GM12878 (cell line): Measurements from ENCODE around the gene TBC1D8. TPM values are rescaled to one million over a fixed set of nuclear protein-coding genes. Genes with fewer than 3 reads are reported as not detected.

Experiments
- ATAC-seq: fragments of 200-7000 bp; cut with Tn5 transposase; 3 replicates; pipeline ENCODE4 v1.9.1; 2020; ENCODE audit warnings: mild to moderate bottlenecking, moderate library complexity
- BruUV-seq: library from RNA; stranded (reverse); fragments of 400-500 nt; replicated peaks from 2 replicates; lab custom pipeline; 2021; lab: Mats Ljungman, UMichigan
- CTCF ChIA-PET: fragments of 300-600 bp; sonication (Branson Sonifier 250); formaldehyde crosslinking; extraction: SDS; loops from one replicate; lab custom pipeline; 2021; ENCODE audit warnings: inconsistent platforms; lab: Yijun Ruan, JAX
- POLR2A ChIA-PET: fragments of 350-600 bp; formaldehyde crosslinking; extraction: SDS; loops from one replicate; lab custom pipeline; 2021; ENCODE audit warnings: inconsistent platforms; lab: Charles Lee
- RAD21 ChIA-PET: fragments of 300-600 bp; sonication (Branson Sonifier 250); formaldehyde crosslinking; loops from one replicate; lab custom pipeline; 2023; ENCODE audit warnings: antibody characterized with exemption; ENCODE audit not compliant: unreplicated experiment; lab: Charles Lee
- SMC1A ChIA-PET: fragments of 300-600 bp; sonication (Branson Sonifier 250); formaldehyde crosslinking; loops from one replicate; lab custom pipeline; 2023; ENCODE audit not compliant: unreplicated experiment, uncharacterized antibody; lab: Charles Lee
- DNase-seq: peaks from one replicate; pipeline ENCODE4 v3.0.0-alpha.2; 2011; ENCODE audit warnings: low read depth, low spot score
- FAIRE-seq: peaks from 3 replicates; lab custom pipeline; 2011; peaks lifted over from hg19 to GRCh38; lab: Jason Lieb, UNC
- H2AFZ ChIP-seq: 2 replicates; pipeline ENCODE4 v1.6.0; 2011; ENCODE audit warnings: low read depth, low read length, control low read depth; ENCODE audit not compliant: control insufficient read depth
- H3K27ac ChIP-seq: 2 replicates; pipeline ENCODE4 v1.5.1; 2011; ENCODE audit warnings: control low read depth; ENCODE audit not compliant: control insufficient read depth, insufficient read depth
- H3K27me3 ChIP-seq, 2 experiments: replicated peaks in 1 of 2; 2 replicates each; pipeline versions ENCODE4 v1.6.0 to v1.6.1; 2011; ENCODE audit warnings: low read length in 1 of 2; ENCODE audit not compliant: control insufficient read depth in 2 of 2, insufficient read depth in 2 of 2
- H3K36me3 ChIP-seq, 2 experiments: 2 replicates each; pipeline ENCODE4 v1.5.1; 2011; ENCODE audit warnings: low read length in 1 of 2; ENCODE audit not compliant: control insufficient read depth in 2 of 2, insufficient read depth in 2 of 2
- H3K4me1 ChIP-seq: 2 replicates; pipeline ENCODE4 v1.6.1; 2011; ENCODE audit warnings: mild to moderate bottlenecking, low read length, moderate library complexity, mixed read lengths; ENCODE audit not compliant: control insufficient read depth, insufficient read depth
- H3K4me2 ChIP-seq: 2 replicates; pipeline ENCODE4 v1.6.0; 2011; ENCODE audit warnings: control low read depth; ENCODE audit not compliant: control insufficient read depth, insufficient read depth
- H3K4me3 ChIP-seq: fragments of 200-600 bp; sonication (generic); 2 replicates; pipeline ENCODE4 v1.5.1; 2016
- H3K79me2 ChIP-seq: 2 replicates; pipeline ENCODE4 v1.6.0; 2011; ENCODE audit warnings: low read length; ENCODE audit not compliant: control insufficient read depth, insufficient read depth
- H3K9ac ChIP-seq: 2 replicates; pipeline ENCODE4 v1.8.0; 2011; ENCODE audit warnings: low read length, control low read depth, mixed read lengths; ENCODE audit not compliant: control insufficient read depth, insufficient read depth
- H3K9me3 ChIP-seq: replicated peaks from 3 replicates; pipeline ENCODE4 v1.5.1; 2011; ENCODE audit warnings: mild to moderate bottlenecking, low read length; ENCODE audit not compliant: control insufficient read depth, insufficient read depth
- H4K20me1 ChIP-seq: 2 replicates; pipeline ENCODE4 v1.6.0; 2011; ENCODE audit not compliant: control insufficient read depth, insufficient read depth
- FOXK2 ChIP-seq: fragments of 450-650 bp; IDR thresholded peaks from 2 replicates; pipeline ENCODE4 v1.6.1; 2017; ENCODE audit warnings: mild to moderate bottlenecking, moderate library complexity
- JUND ChIP-seq: IDR thresholded peaks from 2 replicates; pipeline ENCODE4 v1.6.1; 2012; ENCODE audit warnings: low read depth, mild to moderate bottlenecking, low read length, improper control_type of control experiment, moderate library complexity
- MEF2B ChIP-seq: fragments of 450-650 bp; IDR thresholded peaks from 2 replicates; pipeline ENCODE4 v1.6.1; 2018; ENCODE audit warnings: mild to moderate bottlenecking, moderate library complexity; ENCODE audit not compliant: partially characterized antibody, poor library complexity, severe bottlenecking
- NFYB ChIP-seq: IDR thresholded peaks from 2 replicates; pipeline ENCODE4 v1.6.1; 2011; ENCODE audit warnings: low read depth, mild to moderate bottlenecking, low read length, improper control_type of control experiment, moderate library complexity; ENCODE audit not compliant: insufficient read depth
- PAX5 ChIP-seq: IDR thresholded peaks from 2 replicates; pipeline ENCODE4 v1.6.1; 2011; ENCODE audit warnings: low read depth, low read length, borderline replicate concordance
- POU2F2 ChIP-seq: IDR thresholded peaks from 3 replicates; pipeline ENCODE4 v1.6.1; 2011; ENCODE audit warnings: low read depth, mild to moderate bottlenecking, low read length, borderline replicate concordance
- SMC3 ChIP-seq: IDR thresholded peaks from 2 replicates; pipeline ENCODE4 v1.6.1; 2011; ENCODE audit warnings: low read length, improper control_type of control experiment, borderline replicate concordance
- TAF1 ChIP-seq: IDR thresholded peaks from 2 replicates; pipeline ENCODE4 v1.6.1; 2011; ENCODE audit warnings: mild to moderate bottlenecking, low read depth, low read length, borderline replicate concordance
- ZBED1 ChIP-seq: IDR thresholded peaks from 2 replicates; pipeline ENCODE4 v1.6.1; 2016; ENCODE audit warnings: borderline replicate concordance
- ZNF622 ChIP-seq: fragments of 450-650 bp; IDR thresholded peaks from 2 replicates; pipeline ENCODE4 v1.6.1; 2017; ENCODE audit warnings: mild to moderate bottlenecking, inconsistent platforms
- WGBS: methylation state at CpG from one replicate; pipeline ENCODE4 v1.1.6; 2016; ENCODE audit warnings: low lambda C conversion rate; ENCODE audit not compliant: insufficient replicate concordance, insufficient coverage; ENCODE audit errors: missing lambda C conversion rate; 5-methylcytosine and 5-hydroxymethylcytosine counted together
- in situ Hi-C: fragments of 300-500 bp; cut with MboI; formaldehyde crosslinking; loops from 9 replicates; pipeline ENCODE4 v1.14.3; 2018; ENCODE audit warnings: mixed read lengths
- intact Hi-C: fragments of 100-400 bp; cut with micrococcal nuclease; formaldehyde crosslinking; loops from one replicate; pipeline ENCODE4 v1.14.2; 2022; ENCODE audit not compliant: unreplicated experiment
- polyA plus RNA-seq, 11 experiments: library from polyadenylated mRNA; depleted of rRNA in 4 of 11; unstranded in 6 of 11; stranded (reverse) in 5 of 11; fragments of >200 nt; fragmentation: Nextera tagmentation in 4 of 11; fragmentation: Illumina TruSeq in 1 of 11; extraction: Ambion mirVana in 4 of 11; extraction: Trizol in 1 of 11; gene quantifications; 1 replicate in 1 of 11; 2 replicates in 10 of 11; pipeline versions ENCODE4 v1.2.1 to v1.2.3, GENCODE V29; 2011 to 2016; ENCODE audit warnings: inconsistent platforms in 2 of 11, missing spikeins in 2 of 11, low read depth in 1 of 11
- total RNA-seq, 4 experiments: library from RNA; depleted of rRNA in 3 of 4; stranded (reverse); fragments of >200 nt in 3 of 4; fragmentation: Illumina TruSeq in 1 of 4; extraction: Trizol in 1 of 4; gene quantifications; 2 replicates each; pipeline versions ENCODE4 v1.2.1 to v1.2.3, GENCODE V29; 2013 to 2021
- TF ChIP-seq, protein P1 (sequence below): IDR thresholded peaks from 2 replicates; pipeline ENCODE4 v1.6.1; 2011; ENCODE audit warnings: borderline replicate concordance, low read depth, mild to moderate bottlenecking, moderate library complexity, low read length; ENCODE audit not compliant: insufficient read depth, poor library complexity, severe bottlenecking
- TF ChIP-seq, protein P2 (sequence below): fragments of 450-650 bp; IDR thresholded peaks from 2 replicates; pipeline ENCODE4 v1.6.1; 2017; ENCODE audit warnings: mild to moderate bottlenecking, moderate library complexity
- TF ChIP-seq, protein P3 (sequence below): fragments of 450-650 bp; IDR thresholded peaks from 2 replicates; pipeline ENCODE4 v1.6.1; 2017; ENCODE audit warnings: borderline replicate concordance
- TF ChIP-seq, protein P4 (sequence below): fragments of 450-650 bp; IDR thresholded peaks from 2 replicates; pipeline ENCODE4 v1.6.1; 2017; ENCODE audit warnings: low read depth, mild to moderate bottlenecking, moderate library complexity

The TBC1D8 gene
- total and polyA plus RNA-seq, 10 of the 15 experiments (the other 5 are each of a cell fraction or from before 2014, with no cell fraction given) = 0.80 to 4.9 (median 4.4) TPM

DNA sequence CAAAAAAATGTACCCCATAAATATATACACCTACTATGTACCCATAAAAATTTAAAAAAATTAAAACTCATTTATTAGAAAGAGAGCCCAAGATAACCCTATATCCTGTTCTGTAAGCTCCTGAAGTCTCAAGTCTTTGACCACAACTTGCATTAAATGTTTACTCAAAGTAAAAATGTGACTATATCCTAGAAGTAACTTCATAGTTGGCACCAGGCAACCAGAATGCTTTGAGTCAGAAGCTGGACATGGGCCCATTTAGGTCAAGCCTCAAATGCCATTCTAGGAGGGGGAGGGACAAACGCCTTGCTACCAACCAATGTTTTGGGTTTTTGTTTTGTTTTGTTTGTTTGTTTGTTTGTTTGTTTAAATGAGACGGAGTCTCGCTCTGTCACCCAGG lies 9.3 kb upstream of the TBC1D8 start (continued):
- TF ChIP-seq NFYB (no peak), MEF2B (no peak), SMC3 (no peak), POU2F2 (no peak), ZNF622 (no peak)
- TF ChIP-seq, protein P1, sequence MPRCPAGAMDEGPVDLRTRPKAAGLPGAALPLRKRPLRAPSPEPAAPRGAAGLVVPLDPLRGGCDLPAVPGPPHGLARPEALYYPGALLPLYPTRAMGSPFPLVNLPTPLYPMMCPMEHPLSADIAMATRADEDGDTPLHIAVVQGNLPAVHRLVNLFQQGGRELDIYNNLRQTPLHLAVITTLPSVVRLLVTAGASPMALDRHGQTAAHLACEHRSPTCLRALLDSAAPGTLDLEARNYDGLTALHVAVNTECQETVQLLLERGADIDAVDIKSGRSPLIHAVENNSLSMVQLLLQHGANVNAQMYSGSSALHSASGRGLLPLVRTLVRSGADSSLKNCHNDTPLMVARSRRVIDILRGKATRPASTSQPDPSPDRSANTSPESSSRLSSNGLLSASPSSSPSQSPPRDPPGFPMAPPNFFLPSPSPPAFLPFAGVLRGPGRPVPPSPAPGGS = no peak

DNA sequence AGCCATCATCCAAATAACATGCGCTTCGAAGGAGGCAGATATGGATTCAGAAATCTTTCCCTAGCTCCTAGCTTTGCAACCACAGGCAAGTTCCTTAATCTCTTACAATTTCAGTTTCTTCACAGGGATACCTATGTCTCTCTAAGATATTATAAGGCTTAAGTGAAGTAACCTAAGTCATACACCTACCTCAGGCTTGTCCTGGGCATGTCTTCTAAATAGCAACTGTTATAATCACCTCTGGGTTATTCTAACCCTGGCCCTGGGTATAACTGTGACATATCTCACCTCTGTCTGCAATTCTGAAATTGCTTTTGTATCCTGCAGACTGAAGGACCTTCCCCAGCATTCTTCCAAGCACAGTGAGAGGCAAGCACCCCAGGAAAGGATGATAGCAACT lies 8.3 kb upstream of the TBC1D8 start:
- DNase-seq (no peak), ATAC-seq (no peak), FAIRE-seq (no peak)
- H2AFZ ChIP-seq = no peak overlapping the region
- in situ Hi-C loops (loop anchor here (10.0 kb wide), 1 partner anchor 545 kb away; no protein-coding TSS in a partner anchor), intact Hi-C loops (no loop called here)
- no peaks in the 10 kb centered on the region for H3K79me2 ChIP-seq
- ChIA-PET RAD21 (no interaction called here), SMC1A (interaction anchor here (0.8 kb wide), 1 partner anchor 122 kb away, joined by 3 read pairs; no protein-coding TSS in a partner anchor), POLR2A (no interaction called here), CTCF (no interaction called here)
- no peak overlapping the region for H3K4me2 ChIP-seq
- H3K36me3 ChIP-seq = no peaks in the 10 kb centered on the region
- 63% methylated on average over 2 of the region's 2 CpGs for WGBS
- H3K9ac ChIP-seq = no peak overlapping the region
- H3K4me1 ChIP-seq = no peaks in the 10 kb centered on the region
- H3K27ac ChIP-seq = no peak overlapping the region
- H4K20me1 ChIP-seq = no peaks in the 10 kb centered on the region
- H3K27me3 ChIP-seq = no peaks in the 10 kb centered on the region
- no TSS peak for BruUV-seq
- no peak overlapping the region for H3K4me3 ChIP-seq
- no peaks in the 10 kb centered on the region; the same call in 2 of the 3 replicates for H3K9me3 ChIP-seq
- no peak for TF ChIP-seq JUND
- TF ChIP-seq, protein P2, sequence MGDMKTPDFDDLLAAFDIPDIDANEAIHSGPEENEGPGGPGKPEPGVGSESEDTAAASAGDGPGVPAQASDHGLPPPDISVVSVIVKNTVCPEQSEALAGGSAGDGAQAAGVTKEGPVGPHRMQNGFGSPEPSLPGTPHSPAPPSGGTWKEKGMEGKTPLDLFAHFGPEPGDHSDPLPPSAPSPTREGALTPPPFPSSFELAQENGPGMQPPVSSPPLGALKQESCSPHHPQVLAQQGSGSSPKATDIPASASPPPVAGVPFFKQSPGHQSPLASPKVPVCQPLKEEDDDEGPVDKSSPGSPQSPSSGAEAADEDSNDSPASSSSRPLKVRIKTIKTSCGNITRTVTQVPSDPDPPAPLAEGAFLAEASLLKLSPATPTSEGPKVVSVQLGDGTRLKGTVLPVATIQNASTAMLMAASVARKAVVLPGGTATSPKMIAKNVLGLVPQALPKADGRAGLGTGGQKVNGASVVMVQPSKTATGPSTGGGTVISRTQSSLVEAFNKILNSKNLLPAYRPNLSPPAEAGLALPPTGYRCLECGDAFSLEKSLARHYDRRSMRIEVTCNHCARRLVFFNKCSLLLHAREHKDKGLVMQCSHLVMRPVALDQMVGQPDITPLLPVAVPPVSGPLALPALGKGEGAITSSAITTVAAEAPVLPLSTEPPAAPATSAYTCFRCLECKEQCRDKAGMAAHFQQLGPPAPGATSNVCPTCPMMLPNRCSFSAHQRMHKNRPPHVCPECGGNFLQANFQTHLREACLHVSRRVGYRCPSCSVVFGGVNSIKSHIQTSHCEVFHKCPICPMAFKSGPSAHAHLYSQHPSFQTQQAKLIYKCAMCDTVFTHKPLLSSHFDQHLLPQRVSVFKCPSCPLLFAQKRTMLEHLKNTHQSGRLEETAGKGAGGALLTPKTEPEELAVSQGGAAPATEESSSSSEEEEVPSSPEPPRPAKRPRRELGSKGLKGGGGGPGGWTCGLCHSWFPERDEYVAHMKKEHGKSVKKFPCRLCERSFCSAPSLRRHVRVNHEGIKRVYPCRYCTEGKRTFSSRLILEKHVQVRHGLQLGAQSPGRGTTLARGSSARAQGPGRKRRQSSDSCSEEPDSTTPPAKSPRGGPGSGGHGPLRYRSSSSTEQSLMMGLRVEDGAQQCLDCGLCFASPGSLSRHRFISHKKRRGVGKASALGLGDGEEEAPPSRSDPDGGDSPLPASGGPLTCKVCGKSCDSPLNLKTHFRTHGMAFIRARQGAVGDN = no peak
- no peak for TF ChIP-seq TAF1
- TF ChIP-seq, protein P3, sequence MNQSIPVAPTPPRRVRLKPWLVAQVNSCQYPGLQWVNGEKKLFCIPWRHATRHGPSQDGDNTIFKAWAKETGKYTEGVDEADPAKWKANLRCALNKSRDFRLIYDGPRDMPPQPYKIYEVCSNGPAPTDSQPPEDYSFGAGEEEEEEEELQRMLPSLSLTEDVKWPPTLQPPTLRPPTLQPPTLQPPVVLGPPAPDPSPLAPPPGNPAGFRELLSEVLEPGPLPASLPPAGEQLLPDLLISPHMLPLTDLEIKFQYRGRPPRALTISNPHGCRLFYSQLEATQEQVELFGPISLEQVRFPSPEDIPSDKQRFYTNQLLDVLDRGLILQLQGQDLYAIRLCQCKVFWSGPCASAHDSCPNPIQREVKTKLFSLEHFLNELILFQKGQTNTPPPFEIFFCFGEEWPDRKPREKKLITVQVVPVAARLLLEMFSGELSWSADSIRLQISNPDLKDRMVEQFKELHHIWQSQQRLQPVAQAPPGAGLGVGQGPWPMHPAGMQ = no peak
- TF ChIP-seq ZBED1 = no peak
- TF ChIP-seq, protein P4, sequence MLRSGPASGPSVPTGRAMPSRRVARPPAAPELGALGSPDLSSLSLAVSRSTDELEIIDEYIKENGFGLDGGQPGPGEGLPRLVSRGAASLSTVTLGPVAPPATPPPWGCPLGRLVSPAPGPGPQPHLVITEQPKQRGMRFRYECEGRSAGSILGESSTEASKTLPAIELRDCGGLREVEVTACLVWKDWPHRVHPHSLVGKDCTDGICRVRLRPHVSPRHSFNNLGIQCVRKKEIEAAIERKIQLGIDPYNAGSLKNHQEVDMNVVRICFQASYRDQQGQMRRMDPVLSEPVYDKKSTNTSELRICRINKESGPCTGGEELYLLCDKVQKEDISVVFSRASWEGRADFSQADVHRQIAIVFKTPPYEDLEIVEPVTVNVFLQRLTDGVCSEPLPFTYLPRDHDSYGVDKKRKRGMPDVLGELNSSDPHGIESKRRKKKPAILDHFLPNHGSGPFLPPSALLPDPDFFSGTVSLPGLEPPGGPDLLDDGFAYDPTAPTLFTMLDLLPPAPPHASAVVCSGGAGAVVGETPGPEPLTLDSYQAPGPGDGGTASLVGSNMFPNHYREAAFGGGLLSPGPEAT = no peak
- TF ChIP-seq FOXK2 = no peak
- TF ChIP-seq NFYB = no peak
- no peak for TF ChIP-seq PAX5
- TF ChIP-seq MEF2B = no peak
